HG02610 (cell line): Measurements from ENCODE around the gene SYMPK.
"Not testable (repeated sequence)": the region's sequence is repeated elsewhere in the genome, so short reads cannot be mapped to it uniquely, and the experiment has no call there.

Source experiments
- ATAC-seq: cut with Tn5 transposase; IDR thresholded peaks from one replicate; pipeline ENCODE4 v1.9.1; 2021; ENCODE audit warnings: mild to moderate bottlenecking, moderate library complexity; ENCODE audit not compliant: unreplicated experiment

The SYMPK gene

DNA sequence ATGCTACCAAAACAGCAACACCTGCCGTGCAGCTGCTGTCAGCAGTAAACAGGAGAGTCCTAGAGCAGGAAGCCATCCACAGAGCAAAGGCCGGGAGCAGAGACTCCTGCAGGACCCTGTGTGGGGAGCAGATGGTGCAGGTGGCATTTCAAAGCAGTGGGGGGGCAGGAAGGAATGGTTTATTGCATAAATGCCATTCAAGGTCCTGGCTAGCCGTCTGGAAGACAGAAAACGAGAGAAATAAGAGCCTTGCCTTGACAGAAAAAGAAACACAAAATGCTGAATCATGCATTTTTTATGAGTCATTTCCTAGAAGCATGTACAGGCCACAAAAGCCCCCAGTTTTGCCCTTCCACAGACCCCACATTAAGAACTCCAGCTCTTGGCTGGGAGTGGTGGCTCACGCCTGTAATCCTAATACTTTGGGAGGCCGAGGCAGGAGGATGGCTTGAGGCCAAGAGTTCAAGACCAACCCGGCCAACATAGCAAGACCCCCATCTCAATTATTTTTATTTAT, 53.2 kb downstream of the SYMPK start:
- ATAC-seq = no peak

DNA sequence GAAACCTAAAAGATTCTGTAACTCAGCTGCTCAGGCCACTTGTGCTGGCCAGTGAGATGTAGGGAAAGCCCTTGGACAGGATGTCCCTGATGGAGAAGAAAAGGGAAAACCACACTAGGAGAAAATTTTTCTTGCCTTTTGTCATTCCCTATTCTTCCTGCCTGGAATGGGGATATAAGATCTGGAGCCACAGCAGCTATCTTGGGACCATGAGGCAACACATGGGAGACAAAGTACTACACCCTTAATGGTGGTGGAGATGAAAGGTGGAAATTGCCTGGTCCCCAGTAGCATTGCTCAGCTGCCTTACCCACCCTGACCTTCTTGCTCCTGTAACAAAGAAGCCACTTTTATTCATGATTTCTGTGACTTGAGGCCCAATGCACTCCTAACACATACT, 57.2 kb downstream of the SYMPK start:
- ATAC-seq = no peak

DNA sequence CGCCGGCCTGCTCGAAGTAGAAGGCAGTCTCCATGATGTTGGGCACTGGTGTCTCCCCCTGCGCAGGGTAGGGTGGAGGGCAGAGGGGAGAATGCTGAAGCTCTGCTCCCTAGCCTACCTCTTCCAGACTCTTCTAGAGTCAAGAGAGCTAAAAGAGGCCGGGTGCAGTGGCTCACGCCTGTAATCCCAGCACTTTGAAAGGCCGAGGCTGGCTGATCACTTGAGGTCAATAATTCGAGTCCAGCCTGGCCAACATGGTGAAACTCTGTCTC, 58.1 kb downstream of the SYMPK start:
- ATAC-seq = no peak

DNA sequence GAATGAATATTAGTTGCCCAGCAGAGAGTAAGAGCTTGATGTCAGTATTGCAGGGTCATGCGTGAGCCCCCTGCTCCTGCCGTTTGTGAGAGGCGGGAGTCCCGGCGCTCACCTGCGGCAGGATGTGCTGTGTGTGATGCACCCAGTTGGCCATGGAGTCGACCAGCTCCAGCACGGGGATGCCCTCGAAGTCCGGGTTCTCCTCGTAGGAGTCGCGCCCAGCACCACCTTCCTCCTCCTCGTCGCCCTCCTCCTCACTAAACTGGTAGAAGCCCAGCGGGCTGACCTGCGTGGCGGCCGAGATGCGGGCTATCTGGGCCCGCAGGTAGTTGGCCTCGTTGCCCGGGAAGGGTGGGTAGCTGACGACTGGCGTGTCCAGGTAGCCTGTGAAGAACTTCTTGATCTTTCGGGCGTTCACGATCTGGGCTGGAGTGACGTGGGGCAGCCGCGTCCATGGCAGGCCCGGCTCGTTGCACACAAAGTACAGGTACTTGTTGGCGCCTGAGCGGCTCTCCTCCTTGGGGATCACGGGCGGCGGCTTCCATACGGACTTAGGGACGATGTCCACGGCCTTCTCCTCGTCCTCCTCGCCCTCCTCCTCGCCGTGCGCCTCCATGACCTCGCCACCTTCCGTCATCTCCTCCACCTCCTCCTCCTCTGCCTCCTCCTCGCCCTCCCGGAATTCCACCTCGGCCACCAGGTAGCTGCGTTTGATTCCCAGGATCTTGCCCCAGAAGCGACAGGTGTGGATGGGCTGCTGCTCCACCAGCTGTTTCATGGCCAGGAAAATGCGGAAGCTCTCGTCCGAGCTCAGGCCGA, 58.6 kb downstream of the SYMPK start:
- ATAC-seq = no peak

DNA sequence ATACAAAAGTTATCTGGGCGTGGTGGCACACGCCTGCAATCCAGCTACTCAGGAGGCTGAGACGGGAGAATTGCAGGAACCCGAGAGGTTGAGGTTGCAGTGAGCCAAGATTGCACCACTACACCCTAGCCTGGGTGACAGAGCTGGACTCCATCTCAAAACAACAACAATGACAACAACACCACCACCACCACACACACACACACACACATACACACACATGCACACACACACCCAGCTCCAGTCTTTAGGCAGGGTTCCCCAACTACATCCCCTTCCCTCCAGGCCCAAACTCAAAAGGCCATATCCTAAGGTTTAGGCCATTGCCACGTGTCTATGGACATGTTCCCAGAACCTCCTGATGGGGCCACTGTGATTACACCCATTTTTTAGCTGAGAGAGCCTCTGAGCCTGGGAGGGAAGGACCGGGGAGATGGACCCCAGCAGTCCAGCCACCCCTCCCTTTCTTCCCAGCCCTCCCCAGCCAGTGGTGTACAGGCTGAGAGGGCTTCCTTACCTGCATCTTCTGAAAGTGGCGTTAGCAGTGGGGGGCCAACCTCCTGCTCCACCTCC, 61.3 kb downstream of the SYMPK start:
- no peak for ATAC-seq

DNA sequence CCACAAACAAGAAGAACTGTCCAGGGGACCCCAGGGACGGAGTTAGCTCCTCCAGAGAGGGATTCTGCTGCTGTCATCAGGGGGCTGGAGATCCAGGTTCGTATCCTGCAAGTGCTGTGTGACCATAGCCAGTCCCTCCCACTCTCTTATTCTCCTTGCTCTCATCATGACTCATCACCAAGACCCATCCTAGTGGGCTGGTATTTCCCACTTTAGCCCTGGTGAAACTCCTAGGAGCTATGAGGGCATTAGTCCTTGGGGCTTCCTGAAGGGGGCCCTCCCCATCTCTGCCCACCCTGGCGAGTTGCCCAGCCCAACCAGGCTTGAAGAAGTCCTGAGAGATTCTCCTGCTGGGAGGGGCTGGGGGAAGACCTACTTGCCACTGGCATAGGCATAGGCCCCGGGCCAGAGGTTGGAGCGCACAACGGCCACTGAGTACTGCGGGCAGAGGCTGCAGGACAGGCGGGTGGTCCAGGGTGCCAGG, 62.8 kb downstream of the SYMPK start:
- ATAC-seq = no peak

DNA sequence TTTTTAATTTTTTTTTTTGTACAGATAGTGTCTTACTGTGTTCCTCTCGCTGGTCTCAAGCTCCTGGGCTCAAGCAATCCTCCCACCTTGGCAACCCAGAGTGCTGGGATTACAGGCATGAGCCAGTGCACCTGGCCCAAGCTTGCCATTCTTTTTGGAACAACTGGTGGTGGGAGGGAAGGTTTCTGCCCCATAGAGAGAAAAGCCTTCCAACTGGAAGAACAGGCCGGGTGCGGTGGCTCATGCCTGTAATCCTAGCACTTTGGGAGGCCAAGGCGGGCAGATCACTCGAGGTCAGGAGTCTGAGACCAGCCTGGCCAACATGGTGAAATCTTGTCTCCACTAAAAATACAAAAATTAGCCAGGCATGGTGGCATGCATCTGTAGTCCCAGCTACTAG, 63.4 kb downstream of the SYMPK start:
- not testable (repeated sequence) for ATAC-seq

DNA sequence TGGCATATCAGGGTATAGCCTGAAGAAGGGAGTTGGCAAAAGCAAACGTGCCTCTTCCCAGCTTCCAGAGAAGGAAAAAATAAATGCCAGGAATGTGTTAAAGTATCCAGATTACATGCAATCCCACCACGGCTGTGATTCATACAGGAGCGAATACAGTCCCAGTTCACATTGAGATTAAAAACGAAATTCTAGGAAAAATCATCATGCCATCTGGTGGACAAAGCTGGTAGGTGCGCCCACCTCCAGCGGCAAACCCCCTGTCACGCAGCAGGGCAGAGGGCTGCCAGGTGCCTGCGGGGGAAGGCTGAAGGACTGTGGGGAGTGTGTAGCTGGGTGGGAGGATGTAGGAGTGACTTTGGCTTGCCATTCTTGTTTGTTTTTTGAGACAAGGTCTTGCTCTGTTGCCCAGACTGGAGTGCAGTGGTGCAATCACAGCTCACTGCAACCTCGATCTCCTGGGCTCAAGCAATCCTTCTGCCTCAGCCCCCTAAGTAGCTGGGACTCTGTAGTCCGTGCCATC, 63.9 kb downstream of the SYMPK start:
- ATAC-seq = no peak

DNA sequence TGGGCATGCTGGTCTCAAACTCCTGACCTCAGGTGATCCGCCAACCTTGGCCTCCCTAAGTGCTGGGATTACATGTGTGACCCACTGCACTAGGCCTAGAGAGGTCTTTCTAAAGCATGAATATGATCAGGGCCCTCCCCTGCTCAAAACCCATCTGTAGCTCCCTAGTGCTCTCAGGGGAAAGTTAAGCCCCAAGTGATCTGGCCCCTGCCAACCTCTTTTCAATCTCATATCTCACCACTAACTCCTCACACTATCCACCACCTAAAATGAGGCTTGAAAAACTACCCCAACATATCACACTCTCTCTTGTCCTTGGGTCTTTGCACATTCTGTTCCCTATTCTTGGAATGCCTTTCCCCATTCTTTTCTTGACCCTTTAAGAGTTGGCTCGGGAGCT, 68.3 kb downstream of the SYMPK start:
- ATAC-seq = no peak

DNA sequence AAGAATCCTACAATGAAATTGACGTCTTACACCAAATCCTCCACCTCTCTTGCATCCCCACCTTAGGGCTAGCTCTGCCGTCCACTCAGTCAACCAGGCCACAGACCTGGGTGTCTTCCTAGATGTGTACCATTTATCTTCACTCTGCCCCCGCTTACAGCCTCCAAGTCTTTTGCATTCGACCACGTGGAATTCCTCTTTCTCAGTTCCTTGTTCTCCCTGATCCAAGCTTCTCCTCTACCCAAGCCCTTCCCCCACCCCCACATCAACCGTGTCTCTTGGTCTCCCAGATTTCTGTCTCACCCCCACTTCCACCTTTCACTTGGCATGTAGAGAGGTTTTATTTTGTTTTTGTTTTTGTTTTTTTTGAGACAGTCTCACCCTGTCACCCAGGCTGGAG, 69.1 kb downstream of the SYMPK start:
- no peak for ATAC-seq

DNA sequence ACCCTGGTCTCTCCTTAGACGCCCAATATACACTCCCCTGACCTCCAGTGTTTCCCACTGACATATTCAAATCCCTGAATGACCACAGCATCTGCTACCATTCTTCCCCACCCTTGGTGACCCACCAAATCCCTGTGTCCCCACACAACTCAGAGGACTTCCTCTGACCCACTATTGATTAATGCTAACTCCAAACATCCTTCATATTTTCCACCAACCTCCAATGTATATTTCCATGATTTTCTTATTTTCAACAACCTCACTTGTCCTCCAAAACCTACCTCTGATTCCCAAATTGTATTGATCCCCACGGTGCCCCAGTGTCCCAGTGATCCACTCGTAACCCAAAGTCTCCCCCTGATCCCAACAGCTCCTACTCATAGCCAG, 69.8 kb downstream of the SYMPK start:
- no peak for ATAC-seq

DNA sequence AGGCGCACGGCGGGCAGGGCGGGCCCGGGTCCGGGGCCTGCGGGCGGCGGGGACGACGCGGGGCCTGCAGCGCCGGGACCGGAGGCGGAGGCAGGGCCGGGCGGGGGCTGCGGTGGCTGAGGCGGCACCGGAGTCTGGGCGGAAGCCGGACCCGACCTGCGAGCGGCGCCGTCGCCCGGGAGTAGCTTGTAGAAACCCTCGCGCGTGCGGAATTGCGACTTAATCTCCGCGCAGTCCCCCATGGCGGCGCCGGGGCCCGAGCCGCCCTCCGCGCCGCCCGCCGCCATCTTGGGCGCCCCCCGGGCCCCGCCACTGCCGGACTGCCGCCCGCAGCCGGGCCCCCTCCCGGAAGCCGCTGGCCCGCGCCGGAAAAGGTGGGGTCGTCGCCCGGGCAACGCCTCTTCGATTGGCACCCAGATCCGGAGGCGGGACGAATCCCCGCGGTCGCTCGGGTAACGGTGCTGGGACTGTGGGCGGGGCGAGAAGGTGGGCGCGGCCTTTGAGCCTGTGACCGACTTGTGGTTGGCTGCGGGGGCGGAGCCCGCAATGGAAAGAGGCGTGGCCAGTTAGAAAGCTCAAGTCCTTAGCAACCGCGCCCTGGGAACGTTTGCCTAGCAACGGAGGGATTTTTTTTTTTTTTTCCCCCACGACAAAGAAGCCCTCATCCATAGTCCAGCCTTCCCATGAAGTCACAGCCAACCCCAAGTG, 70.3 kb downstream of the SYMPK start, which contains the start of gene DMWD:
Gene DMWD, minus strand, starts transcription at position 376 of the 708 bp plus-strand sequence. Its CDS starts 89 bp downstream, at position 287.
- peak; percentile 89 for ATAC-seq

DNA sequence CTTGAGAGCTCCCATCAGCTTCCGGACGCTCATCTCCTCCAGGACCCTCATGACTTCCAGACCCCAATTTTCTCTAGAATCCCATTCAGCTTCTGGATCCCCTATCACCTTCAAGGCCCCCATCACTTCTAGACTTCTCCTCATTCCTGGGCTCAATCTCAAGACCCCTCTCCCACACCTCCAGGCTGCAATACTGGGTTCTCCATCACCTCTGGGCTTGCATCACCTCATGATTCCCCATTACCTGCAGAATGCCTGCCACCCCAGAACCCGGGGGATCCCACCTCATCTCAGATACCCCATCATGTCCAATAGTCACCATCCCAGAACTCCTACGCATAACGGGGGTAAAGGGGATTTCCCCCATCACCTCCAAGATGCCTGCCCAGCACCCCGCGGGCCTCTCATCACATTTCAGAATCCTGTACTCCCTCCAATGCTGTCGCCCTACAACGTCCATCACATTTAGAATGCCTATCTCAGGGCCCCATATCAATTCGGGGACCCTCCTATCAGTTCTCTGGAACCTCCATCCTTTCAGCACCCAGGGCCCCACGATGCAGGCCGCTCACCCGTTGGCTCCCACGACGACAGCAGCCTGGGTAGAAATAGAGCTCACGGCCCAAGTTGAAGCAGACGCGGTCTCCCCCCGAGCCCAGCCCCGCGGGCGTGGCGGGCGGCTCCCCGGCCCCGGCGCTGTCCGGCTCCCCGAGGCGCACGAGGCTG, 71.0 kb downstream of the SYMPK start:
- peak; percentile 21 for ATAC-seq

DNA sequence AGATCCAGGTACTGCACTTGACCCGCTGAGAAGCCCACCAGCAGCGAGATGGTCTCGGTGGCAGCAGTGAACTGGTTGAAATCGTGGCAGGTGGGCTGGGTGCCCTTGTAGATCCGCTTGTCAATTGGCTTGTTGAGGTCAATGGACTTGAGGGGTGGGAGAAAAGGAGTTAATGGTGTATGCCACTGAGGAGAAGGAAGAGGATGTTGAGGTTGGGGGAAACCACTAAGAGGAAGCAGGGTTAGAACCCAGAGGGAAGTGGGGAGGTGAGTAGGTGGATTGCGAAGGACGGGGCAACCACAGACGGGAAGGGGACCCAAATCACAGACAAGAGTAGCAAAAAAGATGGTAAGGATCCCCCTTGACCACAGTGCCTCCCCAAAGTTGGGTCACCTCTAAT, 72.0 kb downstream of the SYMPK start:
- ATAC-seq = no peak

DNA sequence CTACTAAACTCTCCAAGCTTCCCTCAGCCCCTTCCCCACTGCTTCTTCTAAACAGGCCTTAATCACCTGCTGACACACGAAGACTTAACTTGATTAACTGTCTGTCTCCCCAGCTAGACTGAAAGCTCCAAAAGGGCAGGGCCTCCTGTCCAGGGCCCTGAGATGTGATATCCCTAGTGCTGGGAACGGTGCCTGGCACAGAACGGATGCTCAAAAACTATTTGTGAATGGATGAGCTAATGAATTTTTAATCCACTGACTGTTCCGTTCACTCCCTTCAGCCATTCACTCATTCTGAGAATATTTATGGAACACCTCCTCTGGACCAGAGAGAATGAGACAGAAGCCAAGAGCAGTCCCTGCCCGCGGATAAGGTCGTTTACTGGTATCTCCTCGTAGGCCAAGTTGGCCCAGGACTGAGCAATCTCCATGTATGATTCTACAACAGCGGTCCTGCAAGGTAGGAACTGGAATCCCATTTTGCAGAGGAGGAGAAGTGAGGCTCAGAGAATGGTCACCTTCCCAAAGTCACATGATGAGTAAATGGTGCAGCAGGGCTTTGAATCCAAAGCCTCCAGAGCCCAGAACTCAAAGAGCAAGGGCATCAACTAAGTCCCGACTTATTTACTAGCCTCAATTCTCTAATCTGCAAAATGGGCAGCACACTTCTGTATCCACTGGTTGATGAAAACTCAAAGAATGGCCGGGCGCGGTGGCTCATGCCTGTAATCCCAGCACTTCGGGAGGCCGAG, 73.7 kb downstream of the SYMPK start:
- ATAC-seq = no peak

DNA sequence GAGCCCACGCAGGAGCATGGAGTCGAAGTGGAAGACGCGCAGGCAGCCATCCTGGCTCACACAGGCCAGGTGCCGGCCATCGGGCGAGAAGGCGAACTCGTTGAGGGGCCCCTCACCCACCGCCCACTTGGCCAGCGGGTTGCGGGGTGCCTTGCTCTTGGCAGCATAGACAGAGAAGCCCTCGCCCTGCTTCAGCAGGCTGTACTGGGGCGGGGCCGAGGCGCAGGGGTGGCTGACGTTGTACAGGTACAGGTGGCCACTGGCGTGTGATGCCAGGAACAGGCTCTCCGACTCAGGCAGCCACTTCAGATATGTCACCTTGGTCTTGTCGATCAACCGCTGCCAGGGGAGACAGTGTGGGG, 76.4 kb downstream of the SYMPK start:
- no peak for ATAC-seq

DNA sequence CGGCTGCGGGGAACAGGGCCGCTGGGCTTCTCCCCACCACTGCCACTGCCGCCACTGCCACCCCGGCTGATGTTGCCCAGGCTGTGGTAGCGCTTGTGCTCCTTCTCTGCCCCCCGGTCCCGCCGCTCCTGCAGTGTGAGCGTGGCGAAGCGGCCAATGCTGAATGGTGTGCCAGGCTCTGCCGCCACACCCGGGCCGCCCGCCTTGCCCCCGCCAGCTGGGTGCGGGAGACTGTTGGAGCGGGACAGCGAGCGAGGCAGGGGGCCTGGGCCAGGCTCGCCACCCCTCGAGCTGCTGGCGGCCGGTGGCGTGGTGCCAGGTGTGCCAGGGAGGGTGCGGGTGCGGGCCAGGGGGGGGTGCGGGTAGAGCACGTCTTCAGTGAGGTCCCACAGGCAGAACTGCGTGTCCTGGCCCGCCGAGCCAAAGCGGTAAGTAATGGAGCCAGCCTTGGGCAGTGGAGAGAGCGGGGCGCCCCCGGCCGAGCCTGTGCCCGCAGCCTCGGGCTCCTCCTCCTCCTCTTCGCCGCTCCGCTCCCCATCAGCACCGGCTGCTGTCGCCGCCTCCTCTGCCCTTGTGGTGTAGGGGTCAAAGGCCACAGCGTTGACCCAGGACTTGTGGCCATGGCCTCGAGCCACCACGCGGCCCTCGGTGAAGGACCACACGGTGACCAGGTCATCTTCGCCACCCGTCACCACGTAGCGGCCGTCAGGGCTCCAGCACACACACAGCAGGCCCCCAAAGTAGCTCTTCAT, 77.0 kb downstream of the SYMPK start:
- no peak for ATAC-seq

DNA sequence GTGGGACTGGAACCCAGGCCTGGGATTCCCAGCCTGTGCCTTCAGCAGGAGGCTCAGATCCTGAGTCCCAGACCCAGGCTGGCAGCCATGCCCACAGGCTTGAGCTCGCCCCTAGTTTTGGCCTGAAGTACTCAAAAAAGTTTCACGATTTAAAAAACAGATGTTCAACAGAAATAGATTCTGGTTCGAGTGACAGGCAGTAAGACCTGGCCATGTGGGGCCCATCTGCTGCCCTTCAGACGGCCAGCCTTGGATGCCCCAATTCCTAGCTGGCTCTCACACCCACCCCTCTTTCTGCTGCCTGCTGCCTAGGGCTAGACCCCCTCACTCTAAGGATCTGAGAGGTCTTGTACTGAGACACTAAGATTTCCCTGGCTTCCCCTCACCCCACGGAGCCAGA, 77.8 kb downstream of the SYMPK start:
- no peak for ATAC-seq

DNA sequence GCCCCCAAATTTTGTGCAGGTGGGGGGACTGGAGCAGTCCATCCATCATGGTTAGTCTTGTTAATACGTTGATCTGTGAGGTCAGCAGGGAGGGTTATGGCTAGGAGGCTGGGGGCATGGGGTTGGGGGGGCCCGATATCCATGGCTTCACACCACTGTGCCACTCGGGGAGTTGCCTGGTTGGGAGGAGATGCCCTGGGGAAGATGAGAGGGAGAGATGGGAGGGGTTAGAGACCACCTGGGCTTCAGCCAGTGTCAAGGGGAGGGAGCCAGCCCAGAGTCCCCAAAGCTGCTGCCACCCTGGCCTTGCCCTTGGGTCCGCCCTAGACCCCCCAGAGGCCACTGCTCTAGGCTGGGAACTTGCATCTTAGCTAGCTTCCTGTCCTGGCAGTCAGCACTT, 78.9 kb downstream of the SYMPK start:
- ATAC-seq = no peak
